Stimulated activated memory B cell treated with anti-CD40 and anti-IgM and Interleukin-4, amounts not matched to agents 10 μg/mL and 1 μg/mL and 100 μg/mL, for 72 hours (primary cell): ENCODE measurements around the gene LANCL1.

Experiments used
- ATAC-seq: fragments of 150-1000 bp; cut with Tn5 transposase; 2 replicates; pipeline ENCODE4 v1.10.0; 2021
- H3K27ac Mint-ChIP-seq: one replicate; pipeline ENCODE4 v1.8.0; 2022; ENCODE audit warnings: mild to moderate bottlenecking, mixed read lengths
- H3K27me3 Mint-ChIP-seq: one replicate; pipeline ENCODE4 v1.8.0; 2022; ENCODE audit warnings: mixed read lengths
- H3K36me3 Mint-ChIP-seq: one replicate; pipeline ENCODE4 v1.8.0; 2022; ENCODE audit warnings: mixed read lengths
- H3K4me1 Mint-ChIP-seq: one replicate; pipeline ENCODE4 v1.8.0; 2022; ENCODE audit warnings: mixed read lengths
- H3K4me3 Mint-ChIP-seq: one replicate; pipeline ENCODE4 v1.8.0; 2022; ENCODE audit warnings: mild to moderate bottlenecking, moderate library complexity, mixed read lengths
- H3K9me3 Mint-ChIP-seq: one replicate; pipeline ENCODE4 v1.8.0; 2022; ENCODE audit warnings: mixed read lengths

Gene LANCL1

GRCh38 chr2:210387074-210387473 lies 89.5 kb downstream of the LANCL1 start:
- Mint-ChIP-seq H3K4me1 (no peaks in the 10 kb centered on the region), H3K9me3 (no peaks in the 10 kb centered on the region), H3K4me3 (no peak overlapping the region), H3K27me3 (peaks cover 22% of the 10 kb centered on the region), H3K27ac (no peak overlapping the region), H3K36me3 (no peaks in the 10 kb centered on the region)
- no peak for ATAC-seq
